SK-N-SH treated with all-trans-retinoic acid at 6 μM for 48 hours (cell line): Measurements from ENCODE around the gene NPC1L1.

ENCODE experiments used
- CSDC2 ChIP-seq: fragments of 250-450 bp; sonication (Bioruptor Pico); IDR thresholded peaks from 2 replicates; pipeline ENCODE4 v1.5.0; 2020; ENCODE audit warnings: mild to moderate bottlenecking, moderate library complexity
- ESRRG ChIP-seq: fragments of 250-450 bp; sonication (Bioruptor Pico); IDR thresholded peaks from 2 replicates; pipeline ENCODE4 v1.6.1; 2021; ENCODE audit warnings: mild to moderate bottlenecking
- GLIS3 ChIP-seq: fragments of 250-450 bp; sonication (Bioruptor Pico); IDR thresholded peaks from 2 replicates; pipeline ENCODE4 v1.5.0; 2020; ENCODE audit warnings: mild to moderate bottlenecking, moderate library complexity
- ISL1 ChIP-seq: fragments of 250-450 bp; sonication (Bioruptor Pico); IDR thresholded peaks from 2 replicates; pipeline ENCODE4 v2.1.2; 2022; ENCODE audit warnings: mild to moderate bottlenecking, moderate library complexity
- OSR1 ChIP-seq: fragments of 250-450 bp; sonication (Bioruptor Pico); IDR thresholded peaks from 2 replicates; pipeline ENCODE4 v1.8.0; 2022; ENCODE audit warnings: moderate library complexity, mild to moderate bottlenecking, inconsistent platforms
- PPARA ChIP-seq: fragments of 250-450 bp; sonication (Bioruptor Pico); IDR thresholded peaks from 2 replicates; pipeline ENCODE4 v1.5.0; 2020; ENCODE audit warnings: mild to moderate bottlenecking, borderline replicate concordance
- RARB ChIP-seq: fragments of 250-450 bp; sonication (Bioruptor Pico); IDR thresholded peaks from 2 replicates; pipeline ENCODE4 v1.8.0; 2021; ENCODE audit warnings: mild to moderate bottlenecking, moderate library complexity
- TOX ChIP-seq: fragments of 250-450 bp; sonication (Bioruptor Pico); IDR thresholded peaks from 2 replicates; pipeline ENCODE4 v1.8.0; 2021; ENCODE audit warnings: mild to moderate bottlenecking, moderate library complexity, borderline replicate concordance
- ZC3H10 ChIP-seq: fragments of 250-450 bp; sonication (Bioruptor Pico); IDR thresholded peaks from 2 replicates; pipeline ENCODE4 v1.5.1; 2021; ENCODE audit warnings: mild to moderate bottlenecking, moderate library complexity
- ZFP3 ChIP-seq: fragments of 250-450 bp; sonication (Bioruptor Pico); IDR thresholded peaks from 2 replicates; pipeline ENCODE4 v1.5.0; 2020; ENCODE audit warnings: mild to moderate bottlenecking, moderate library complexity
- ZFP30 ChIP-seq: fragments of 450-650 bp; formaldehyde crosslinking; IDR thresholded peaks from 2 replicates; pipeline ENCODE4 v1.5.0; 2022; ENCODE audit warnings: mild to moderate bottlenecking, moderate library complexity
- TF ChIP-seq, protein P1 (sequence below): fragments of 250-450 bp; sonication (Bioruptor Pico); IDR thresholded peaks from 2 replicates; pipeline ENCODE4 v1.8.0; 2020; ENCODE audit warnings: mild to moderate bottlenecking, moderate library complexity, borderline replicate concordance
- TF ChIP-seq, protein P2 (sequence below): fragments of 250-450 bp; sonication (Bioruptor Pico); IDR thresholded peaks from 2 replicates; pipeline ENCODE4 v1.5.1; 2021; ENCODE audit warnings: mild to moderate bottlenecking, moderate library complexity
- TF ChIP-seq, protein P3 (sequence below): fragments of 250-450 bp; sonication (Bioruptor Pico); IDR thresholded peaks from 2 replicates; pipeline ENCODE4 v1.8.0; 2021; ENCODE audit warnings: low read depth, mild to moderate bottlenecking, moderate library complexity, borderline replicate concordance

GRCh38 chr7:44471850-44472249, 69.3 kb downstream of the NPC1L1 start:
- TF ChIP-seq, protein P1, sequence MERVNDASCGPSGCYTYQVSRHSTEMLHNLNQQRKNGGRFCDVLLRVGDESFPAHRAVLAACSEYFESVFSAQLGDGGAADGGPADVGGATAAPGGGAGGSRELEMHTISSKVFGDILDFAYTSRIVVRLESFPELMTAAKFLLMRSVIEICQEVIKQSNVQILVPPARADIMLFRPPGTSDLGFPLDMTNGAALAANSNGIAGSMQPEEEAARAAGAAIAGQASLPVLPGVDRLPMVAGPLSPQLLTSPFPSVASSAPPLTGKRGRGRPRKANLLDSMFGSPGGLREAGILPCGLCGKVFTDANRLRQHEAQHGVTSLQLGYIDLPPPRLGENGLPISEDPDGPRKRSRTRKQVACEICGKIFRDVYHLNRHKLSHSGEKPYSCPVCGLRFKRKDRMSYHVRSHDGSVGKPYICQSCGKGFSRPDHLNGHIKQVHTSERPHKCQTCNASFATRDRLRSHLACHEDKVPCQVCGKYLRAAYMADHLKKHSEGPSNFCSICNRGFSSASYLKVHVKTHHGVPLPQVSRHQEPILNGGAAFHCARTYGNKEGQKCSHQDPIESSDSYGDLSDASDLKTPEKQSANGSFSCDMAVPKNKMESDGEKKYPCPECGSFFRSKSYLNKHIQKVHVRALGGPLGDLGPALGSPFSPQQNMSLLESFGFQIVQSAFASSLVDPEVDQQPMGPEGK = no peak
- TF ChIP-seq TOX (CRISPR knock-in tag) (no peak), PPARA (CRISPR knock-in tag) (no peak), ZC3H10 (CRISPR knock-in tag) (no peak), CSDC2 (CRISPR knock-in tag) (no peak), RARB (CRISPR knock-in tag) (no peak), GLIS3 (CRISPR knock-in tag) (no peak), ISL1 (no peak), ESRRG (CRISPR knock-in tag) (no peak), OSR1 (CRISPR knock-in tag) (no peak), ZFP30 (CRISPR knock-in tag) (no peak), ZFP3 (CRISPR knock-in tag) (no peak)
- TF ChIP-seq, protein P2, sequence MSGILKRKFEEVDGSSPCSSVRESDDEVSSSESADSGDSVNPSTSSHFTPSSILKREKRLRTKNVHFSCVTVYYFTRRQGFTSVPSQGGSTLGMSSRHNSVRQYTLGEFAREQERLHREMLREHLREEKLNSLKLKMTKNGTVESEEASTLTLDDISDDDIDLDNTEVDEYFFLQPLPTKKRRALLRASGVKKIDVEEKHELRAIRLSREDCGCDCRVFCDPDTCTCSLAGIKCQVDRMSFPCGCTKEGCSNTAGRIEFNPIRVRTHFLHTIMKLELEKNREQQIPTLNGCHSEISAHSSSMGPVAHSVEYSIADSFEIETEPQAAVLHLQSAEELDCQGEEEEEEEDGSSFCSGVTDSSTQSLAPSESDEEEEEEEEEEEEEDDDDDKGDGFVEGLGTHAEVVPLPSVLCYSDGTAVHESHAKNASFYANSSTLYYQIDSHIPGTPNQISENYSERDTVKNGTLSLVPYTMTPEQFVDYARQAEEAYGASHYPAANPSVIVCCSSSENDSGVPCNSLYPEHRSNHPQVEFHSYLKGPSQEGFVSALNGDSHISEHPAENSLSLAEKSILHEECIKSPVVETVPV (CRISPR knock-in tag) = no peak
- TF ChIP-seq, protein P3, sequence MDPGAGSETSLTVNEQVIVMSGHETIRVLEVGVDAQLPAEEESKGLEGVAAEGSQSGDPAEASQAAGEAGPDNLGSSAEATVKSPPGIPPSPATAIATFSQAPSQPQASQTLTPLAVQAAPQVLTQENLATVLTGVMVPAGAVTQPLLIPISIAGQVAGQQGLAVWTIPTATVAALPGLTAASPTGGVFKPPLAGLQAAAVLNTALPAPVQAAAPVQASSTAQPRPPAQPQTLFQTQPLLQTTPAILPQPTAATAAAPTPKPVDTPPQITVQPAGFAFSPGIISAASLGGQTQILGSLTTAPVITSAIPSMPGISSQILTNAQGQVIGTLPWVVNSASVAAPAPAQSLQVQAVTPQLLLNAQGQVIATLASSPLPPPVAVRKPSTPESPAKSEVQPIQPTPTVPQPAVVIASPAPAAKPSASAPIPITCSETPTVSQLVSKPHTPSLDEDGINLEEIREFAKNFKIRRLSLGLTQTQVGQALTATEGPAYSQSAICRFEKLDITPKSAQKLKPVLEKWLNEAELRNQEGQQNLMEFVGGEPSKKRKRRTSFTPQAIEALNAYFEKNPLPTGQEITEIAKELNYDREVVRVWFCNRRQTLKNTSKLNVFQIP = no peak
